Fibroblast of pulmonary artery (primary cell): ENCODE results near the gene STX1B.
A peak's percentile ranks its signal among the peaks of the same experiment; 100 is the strongest.

ENCODE experiments used
- DNase-seq: peaks from one replicate; pipeline ENCODE4 v3.0.0-alpha.2; 2010; ENCODE audit warnings: low read depth
- H3K4me3 ChIP-seq: replicated peaks from 2 replicates; pipeline ENCODE4 v1.5.1; 2011; ENCODE audit warnings: low read depth, mild to moderate bottlenecking, control low read depth, low read length, moderate library complexity
- CTCF ChIP-seq: IDR thresholded peaks from 2 replicates; pipeline ENCODE4 v1.5.1; 2011; ENCODE audit warnings: mild to moderate bottlenecking, control low read depth, low read length, inconsistent platforms; ENCODE audit errors: missing control alignments

STX1B gene

DNA sequence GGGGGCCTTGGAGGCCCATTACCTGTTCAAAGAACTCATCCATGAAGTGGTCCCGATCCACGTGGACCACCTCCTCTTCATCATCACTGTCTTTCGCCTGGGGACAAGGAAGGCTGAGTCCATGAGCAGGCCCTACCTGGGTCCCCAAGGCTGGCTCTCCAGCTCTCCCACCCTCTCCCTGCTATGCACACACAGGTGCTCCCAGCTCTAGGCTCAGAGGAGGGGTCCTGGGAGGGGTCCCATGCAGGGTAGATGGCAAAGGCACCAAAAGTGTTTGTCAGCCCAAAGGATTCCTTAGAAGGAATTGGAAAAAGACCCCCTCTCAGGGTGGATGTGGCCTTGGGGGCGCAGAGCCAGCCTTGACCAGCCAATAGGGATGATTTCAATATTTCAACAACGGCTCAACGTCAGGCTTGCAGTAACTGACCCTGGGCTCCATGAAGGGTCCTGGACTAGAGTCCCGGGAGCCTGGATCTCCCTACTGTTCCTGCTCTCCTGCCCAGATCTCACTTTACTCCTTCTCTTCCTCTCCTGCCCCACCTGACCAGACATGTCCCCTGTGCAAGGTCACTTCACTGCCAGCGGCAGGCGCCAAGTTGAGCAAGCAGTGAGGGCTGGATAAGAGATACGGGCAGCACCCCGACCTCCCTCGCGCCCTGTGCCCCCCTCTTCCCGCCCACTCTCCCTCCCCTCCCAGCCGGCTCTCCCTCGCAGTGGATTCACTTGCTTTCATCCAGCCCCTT, 8.8 kb downstream of the STX1B start:
- no peak for TF ChIP-seq CTCF
- no peak overlapping the region for H3K4me3 ChIP-seq
- no peak for DNase-seq

DNA sequence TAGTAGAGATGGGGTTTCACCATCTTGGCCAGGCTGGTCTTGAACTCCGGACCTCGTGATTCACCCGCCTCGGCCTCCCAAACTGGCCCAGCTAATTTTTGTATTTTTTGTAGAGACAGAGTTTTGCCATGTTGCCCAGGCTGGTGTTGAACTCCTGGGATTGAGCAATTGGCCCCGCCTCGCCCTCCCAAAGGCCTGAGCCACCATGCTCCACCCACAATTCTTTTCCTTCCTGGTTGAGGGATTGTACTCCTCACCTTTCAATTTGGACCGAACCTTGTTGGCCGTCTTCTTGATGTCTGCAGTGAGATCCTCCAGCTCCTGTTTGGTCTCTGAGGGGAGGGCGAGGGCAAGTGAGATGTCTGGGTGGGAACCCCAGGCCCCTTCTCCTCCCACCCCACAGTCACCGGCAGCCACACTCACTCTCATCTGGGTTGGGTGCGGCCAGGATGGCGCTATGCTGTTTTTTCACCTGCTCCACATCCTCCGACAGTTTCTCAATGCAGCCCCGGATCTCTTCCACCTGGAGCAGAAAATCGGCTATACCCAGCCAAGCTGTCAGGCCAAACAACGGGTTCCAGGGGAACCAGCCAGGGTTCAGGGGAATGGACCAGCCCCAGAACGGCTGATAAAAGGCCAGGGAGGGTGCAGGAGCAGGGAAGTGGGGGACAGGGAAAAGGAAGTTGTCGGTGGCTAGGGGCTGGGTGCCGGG, 9.6 kb downstream of the STX1B start:
- no peak for TF ChIP-seq CTCF
- no peak overlapping the region for H3K4me3 ChIP-seq
- no peak for DNase-seq

DNA sequence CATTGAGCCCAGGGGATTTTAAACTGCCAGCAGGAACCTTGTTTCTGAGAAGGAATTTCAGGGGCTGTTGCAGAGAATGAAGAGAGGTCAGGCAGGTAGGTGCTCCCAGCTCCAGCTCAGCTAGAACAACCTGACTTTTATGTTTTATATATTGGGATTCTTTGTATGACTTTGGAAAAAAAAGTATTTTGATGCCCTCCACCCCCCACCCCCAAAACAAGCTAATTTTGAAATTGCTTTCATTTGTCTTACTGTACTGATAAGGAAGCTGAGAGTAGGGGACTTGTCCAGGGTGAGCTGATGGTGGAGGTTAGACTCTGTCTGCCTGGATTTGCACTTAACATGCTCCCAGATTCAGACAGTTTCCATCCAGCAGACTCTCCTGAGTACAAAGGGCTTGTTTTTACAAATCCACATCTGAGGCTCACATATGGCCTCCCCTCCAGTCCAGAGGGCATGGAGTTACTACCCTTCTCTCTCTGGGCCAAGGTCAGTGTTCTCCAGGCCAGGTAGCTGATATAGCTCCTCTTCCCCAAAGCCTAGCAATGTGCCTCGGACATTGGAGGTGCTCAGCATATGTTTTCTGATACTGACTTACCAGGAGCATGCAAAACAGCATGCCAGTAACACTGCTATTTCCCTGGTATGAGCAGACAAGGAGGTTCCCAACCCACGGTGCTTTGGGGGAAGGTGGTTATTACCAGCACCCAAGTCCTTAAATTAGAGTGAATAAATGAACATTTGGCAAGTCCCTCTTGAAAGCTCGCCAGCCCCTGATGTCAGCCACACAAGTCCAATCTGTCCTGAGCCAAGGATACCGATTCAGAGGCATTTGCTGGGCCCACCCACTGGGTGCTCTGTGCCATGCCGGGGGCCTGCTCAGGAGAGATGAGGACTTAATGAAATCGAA, 11.3 kb downstream of the STX1B start:
- no peak for DNase-seq
- no peak for TF ChIP-seq CTCF
- no peak overlapping the region for H3K4me3 ChIP-seq

DNA sequence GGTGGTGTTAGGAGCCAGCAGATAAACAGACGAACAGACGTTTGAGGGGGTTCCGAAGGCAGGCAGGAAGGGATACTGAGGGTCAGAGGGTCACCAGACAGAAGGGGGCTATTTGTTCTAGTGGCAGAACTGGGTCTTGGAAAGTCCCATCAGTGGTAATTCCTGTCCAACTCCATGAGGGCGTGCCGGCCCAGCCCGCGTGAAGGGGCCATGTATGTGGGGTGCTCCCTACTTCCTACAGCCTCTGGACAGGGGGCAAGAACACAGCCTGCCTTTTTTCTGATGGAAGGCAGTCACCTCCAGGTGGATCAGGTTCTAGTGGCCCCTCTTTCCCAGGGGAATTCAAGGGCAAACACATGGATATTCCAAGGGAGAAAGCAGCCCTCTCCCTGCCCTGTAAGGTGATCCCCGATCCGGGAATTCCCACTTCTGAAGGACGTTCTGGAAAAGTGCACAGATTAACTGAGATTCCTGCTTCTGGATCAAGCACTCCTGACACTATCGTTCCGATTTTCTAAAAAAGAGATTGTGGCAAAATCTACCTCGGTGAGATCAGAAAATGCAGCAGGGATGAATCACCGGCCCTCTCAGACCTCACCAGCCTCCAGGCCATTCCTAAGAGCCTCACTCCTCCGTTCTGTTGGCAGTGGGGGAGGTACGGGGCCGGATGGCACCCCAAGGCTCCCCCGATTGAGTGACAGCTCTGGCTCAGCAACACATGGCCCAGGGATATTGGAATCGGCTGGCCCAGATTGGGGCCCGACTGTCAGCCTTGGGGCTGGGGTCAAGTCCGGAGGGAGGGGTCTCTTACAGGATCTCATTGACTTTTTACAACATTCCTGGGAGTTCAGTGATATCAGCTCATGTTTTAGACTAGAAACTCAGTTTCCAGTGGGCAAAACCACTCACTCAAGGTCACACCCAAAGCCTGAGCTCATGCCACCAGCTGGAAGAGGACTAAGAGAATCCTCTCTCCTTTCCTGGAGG, 12.4 kb downstream of the STX1B start:
- TF ChIP-seq CTCF, result no peak
- DNase-seq, result peak; percentile 62
- H3K4me3 ChIP-seq, result peak overlapping the region; percentile 59

DNA sequence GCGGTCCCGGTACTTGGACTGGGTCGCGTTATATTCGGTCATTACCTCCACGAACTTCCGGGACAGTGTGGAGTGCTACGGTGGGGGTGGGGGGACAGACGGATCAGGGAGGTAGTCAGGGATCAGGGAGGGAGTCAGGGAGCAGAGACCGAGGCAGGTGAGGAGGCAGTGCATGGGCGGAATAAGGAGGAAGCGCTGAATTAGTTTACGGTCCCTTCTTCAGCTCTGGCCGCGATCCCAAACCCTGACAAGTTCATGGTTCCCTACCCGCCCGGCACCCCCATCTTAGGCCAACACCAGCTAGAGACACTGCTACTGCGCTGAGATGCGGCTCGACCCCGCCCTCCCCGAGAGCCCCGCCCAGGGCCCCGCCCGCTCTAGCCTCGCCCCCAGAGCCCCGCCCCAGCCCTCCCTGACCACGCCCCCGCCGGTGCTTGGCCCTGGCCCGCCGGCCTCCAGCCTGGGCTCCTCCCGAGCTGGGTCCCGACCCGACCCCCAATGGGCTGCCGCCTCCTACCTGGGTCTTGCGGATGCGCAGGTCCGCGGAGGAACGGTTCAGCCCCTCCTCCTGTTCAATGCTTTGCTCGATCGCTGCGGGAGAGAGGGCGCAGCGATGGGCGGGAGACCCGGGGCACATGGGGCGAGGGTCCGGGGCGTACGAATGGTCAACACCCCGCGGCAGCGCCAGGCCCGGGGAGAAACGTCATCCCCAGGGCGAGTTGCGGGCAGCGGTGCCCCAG, 13.3 kb downstream of the STX1B start:
- no peak for TF ChIP-seq CTCF
- peak overlapping the region; percentile 59 for H3K4me3 ChIP-seq
- peak; percentile 55 for DNase-seq
